Keratinocyte (primary cell): ENCODE results near the gene MYH7B. TPM values are rescaled to one million over a fixed set of nuclear protein-coding genes. Genes with fewer than 3 reads are reported as not detected.

Source experiments
- DNase-seq: peaks from one replicate; pipeline ENCODE4 v3.0.0-alpha.2; 2011; ENCODE audit warnings: low read depth, missing footprints, low spot score
- FAIRE-seq: peaks from 2 replicates; lab custom pipeline; 2011; peaks lifted over from hg19 to GRCh38; lab: Jason Lieb, UNC
- H2AFZ ChIP-seq: 2 replicates; pipeline ENCODE4 v1.6.0; 2012; ENCODE audit warnings: low read length, control low read depth, inconsistent platforms; ENCODE audit not compliant: control insufficient read depth
- H3K27ac ChIP-seq: 2 replicates; pipeline ENCODE4 v1.5.1; 2011; ENCODE audit warnings: low read length; ENCODE audit not compliant: control insufficient read depth, insufficient read depth
- H3K27me3 ChIP-seq: 3 replicates; pipeline ENCODE4 v1.6.0; 2011; ENCODE audit warnings: low read length; ENCODE audit not compliant: control insufficient read depth, insufficient read depth; ENCODE audit errors: extremely low read depth
- H3K36me3 ChIP-seq, 2 experiments: 2 replicates in 1 of 2; 3 replicates in 1 of 2; pipeline ENCODE4 v1.5.1; 2011; ENCODE audit warnings: low read length in 2 of 2, mild to moderate bottlenecking in 1 of 2; ENCODE audit not compliant: control insufficient read depth in 2 of 2, insufficient read depth in 2 of 2; ENCODE audit errors: extremely low read depth in 1 of 2
- H3K4me1 ChIP-seq: 3 replicates; pipeline ENCODE4 v1.5.1; 2011; ENCODE audit warnings: low read length; ENCODE audit not compliant: control insufficient read depth, insufficient read depth; ENCODE audit errors: extremely low read depth
- H3K4me2 ChIP-seq: 3 replicates; pipeline ENCODE4 v1.6.0; 2011; ENCODE audit warnings: low read depth, low read length; ENCODE audit not compliant: control insufficient read depth, insufficient read depth; ENCODE audit errors: extremely low read depth
- H3K4me3 ChIP-seq, 3 experiments: fragments of 200-600 bp in 1 of 3; sonication (generic) in 1 of 3; 2 replicates in 2 of 3; 3 replicates in 1 of 3; pipeline ENCODE4 v1.5.1; 2011 to 2016; ENCODE audit warnings: low read length in 3 of 3, mild to moderate bottlenecking in 3 of 3, control low read depth in 2 of 3, inconsistent platforms in 1 of 3, low read depth in 1 of 3, mixed read lengths in 1 of 3, mixed run types in 1 of 3, moderate library complexity in 1 of 3; ENCODE audit not compliant: control insufficient read depth in 2 of 3, insufficient read depth in 2 of 3; ENCODE audit errors: extremely low read depth in 1 of 3
- H3K79me2 ChIP-seq: 2 replicates; pipeline ENCODE4 v1.6.0; 2012; ENCODE audit warnings: low read length; ENCODE audit not compliant: control insufficient read depth, insufficient read depth
- H3K9ac ChIP-seq: 3 replicates; pipeline ENCODE4 v1.6.0; 2011; ENCODE audit warnings: low read length; ENCODE audit not compliant: control insufficient read depth, insufficient read depth; ENCODE audit errors: extremely low read depth
- H3K9me1 ChIP-seq: 3 replicates; pipeline ENCODE4 v1.6.0; 2011; ENCODE audit warnings: low read length; ENCODE audit not compliant: control insufficient read depth, insufficient read depth; ENCODE audit errors: extremely low read depth
- H3K9me3 ChIP-seq: 2 replicates; pipeline ENCODE4 v1.5.1; 2012; ENCODE audit warnings: low read depth, low read length; ENCODE audit not compliant: control insufficient read depth
- H4K20me1 ChIP-seq: 3 replicates; pipeline ENCODE4 v1.6.0; 2011; ENCODE audit warnings: low read length; ENCODE audit not compliant: control insufficient read depth, insufficient read depth; ENCODE audit errors: extremely low read depth
- CTCF ChIP-seq, 3 experiments: IDR thresholded peaks in 1 of 3; conservative IDR thresholded peaks in 1 of 3; optimal IDR thresholded peaks in 1 of 3; 2 replicates in 2 of 3; 3 replicates in 1 of 3; pipeline versions ENCODE3 to v1.5.1; 2011; ENCODE audit warnings: low read length in 3 of 3, mild to moderate bottlenecking in 3 of 3, moderate library complexity in 2 of 3, control low read depth in 1 of 3, inconsistent platforms in 1 of 3; ENCODE audit not compliant: insufficient read depth in 2 of 3; ENCODE audit errors: extremely low read depth in 1 of 3
- EZH2 ChIP-seq: IDR thresholded peaks from one replicate; pipeline ENCODE4 v1.6.1; 2012; ENCODE audit warnings: inconsistent platforms, mild to moderate bottlenecking, low read length, moderate library complexity
- dilution Hi-C: fragments of 300-500 bp; cut with MboI; formaldehyde crosslinking; loops from one replicate; pipeline ENCODE4 v1.7.0; 2020; ENCODE audit warnings: low sequenced_read_pairs; ENCODE audit not compliant: extremely low pct_ligation_motif_present
- polyA plus RNA-seq, 5 experiments: library from polyadenylated mRNA; depleted of rRNA in 3 of 5; stranded (reverse) in 3 of 5; stranded (forward) in 1 of 5; unstranded in 1 of 5; fragments of >200 nt; gene quantifications; 1 replicate in 1 of 5; 2 replicates in 3 of 5; 3 replicates in 1 of 5; pipeline versions ENCODE4 v1.2.1 to v1.2.3, GENCODE V29; 2011 to 2012; ENCODE audit warnings: missing spikeins in 2 of 5, low read depth in 1 of 5, low replicate concordance in 1 of 5

The MYH7B gene
- polyA plus RNA-seq, 1 donor (not counting 4 experiments of a cell fraction or from before 2014, with no cell fraction given) = 0.01 TPM

GRCh38 chr20:34951252-34951651 lies 4.4 kb upstream of the MYH7B start:
- no peak for DNase-seq
- Histone ChIP-seq H3K79me2 (peaks cover 12% of the 10 kb centered on the region), H4K20me1 (no peaks in the 10 kb centered on the region), H2AFZ (no peak overlapping the region), H3K4me3 (no peak overlapping the region), H3K4me2 (no peak overlapping the region), H3K9ac (no peak overlapping the region), H3K9me1 (peaks cover 2% of the 10 kb centered on the region), H3K9me3 (no peaks in the 10 kb centered on the region), H3K36me3 (peaks cover 1 to 7% of the 10 kb centered on the region in 2 experiments), H3K27ac (no peak overlapping the region), H3K27me3 (no peaks in the 10 kb centered on the region), H3K4me1 (peaks cover 50% of the 10 kb centered on the region)
- FAIRE-seq = no peak
- TF ChIP-seq EZH2 = no peak
- TF ChIP-seq CTCF (optimal IDR thresholded peaks at IDR 0.05 in 1 of 3, IDR thresholded peaks at IDR 0.05 in 1 of 3, conservative IDR thresholded peaks at IDR 0.05 in 1 of 3; ENCODE audit: extremely low read depth in 1 of 3, insufficient read depth in 2 of 3, low read length in 3 of 3) = no peak
- dilution Hi-C loops = no loop called here

GRCh38 chr20:34951652-34952051 lies 4.0 kb upstream of the MYH7B start:
- H3K4me3 ChIP-seq = no peak overlapping the region
- no peaks in the 10 kb centered on the region for H3K9me3 ChIP-seq
- DNase-seq = no peak
- no peak overlapping the region for H3K4me2 ChIP-seq
- peaks cover 12% of the 10 kb centered on the region for H3K79me2 ChIP-seq
- H3K9ac ChIP-seq = no peak overlapping the region
- peaks cover 1 to 7% of the 10 kb centered on the region in 2 experiments for H3K36me3 ChIP-seq
- TF ChIP-seq CTCF (optimal IDR thresholded peaks at IDR 0.05 in 1 of 3, IDR thresholded peaks at IDR 0.05 in 1 of 3, conservative IDR thresholded peaks at IDR 0.05 in 1 of 3; ENCODE audit: extremely low read depth in 1 of 3, insufficient read depth in 2 of 3, low read length in 3 of 3) (no peak), EZH2 (no peak)
- dilution Hi-C loops = no loop called here
- FAIRE-seq = no peak
- peaks cover 2% of the 10 kb centered on the region for H3K9me1 ChIP-seq
- no peaks in the 10 kb centered on the region for H4K20me1 ChIP-seq
- no peak overlapping the region for H3K27ac ChIP-seq
- H2AFZ ChIP-seq = no peak overlapping the region
- peaks cover 50% of the 10 kb centered on the region for H3K4me1 ChIP-seq
- no peaks in the 10 kb centered on the region for H3K27me3 ChIP-seq
